CD4-positive, alpha-beta T cell treated with Interleukin-6 at 100 ng/mL for 8 hours (primary cell): ENCODE results near the gene MMD.
"Not testable (repeated sequence)": the region's sequence is repeated elsewhere in the genome, so short reads cannot be mapped to it uniquely, and the experiment has no call there.

Experiments used
- DNase-seq: peaks from one replicate; pipeline ENCODE4 v3.0.0-alpha.2; 2020; ENCODE audit warnings: mixed read lengths, low spot score

MMD gene

DNA sequence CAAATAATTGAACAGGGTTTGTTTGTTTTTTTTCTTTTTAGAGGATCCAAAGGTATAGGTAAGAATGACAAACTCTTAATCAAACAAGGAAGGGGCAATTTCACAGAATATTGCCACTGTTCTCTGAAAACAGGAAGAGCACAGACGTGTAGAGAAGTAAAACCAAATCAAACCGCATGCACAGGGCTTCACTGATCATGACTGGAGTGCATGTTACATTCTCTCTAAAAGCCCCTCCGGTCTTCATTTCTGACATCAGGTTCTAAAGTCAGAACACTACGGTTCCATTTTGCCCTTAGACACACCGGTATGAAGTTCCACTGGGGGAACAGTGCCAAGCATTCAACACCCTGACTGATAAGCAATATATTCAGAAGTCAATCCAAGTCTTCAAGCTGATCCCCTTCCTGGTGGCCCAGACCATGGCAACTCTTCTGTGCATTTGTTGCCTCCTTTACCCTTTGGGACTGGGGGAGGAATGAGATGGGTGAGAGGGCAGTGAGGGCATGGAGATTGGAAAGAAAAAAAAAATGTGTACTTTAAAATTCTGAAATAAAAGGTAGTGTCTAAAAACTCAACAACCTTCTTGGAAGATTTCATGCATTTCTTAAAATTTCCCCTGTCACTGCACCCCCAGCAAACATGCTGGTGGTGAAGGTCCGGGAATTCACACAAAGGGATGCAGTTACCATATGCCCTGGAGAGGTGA lies 1.4 kb downstream of the MMD start:
- DNase-seq, result peak; percentile 37

DNA sequence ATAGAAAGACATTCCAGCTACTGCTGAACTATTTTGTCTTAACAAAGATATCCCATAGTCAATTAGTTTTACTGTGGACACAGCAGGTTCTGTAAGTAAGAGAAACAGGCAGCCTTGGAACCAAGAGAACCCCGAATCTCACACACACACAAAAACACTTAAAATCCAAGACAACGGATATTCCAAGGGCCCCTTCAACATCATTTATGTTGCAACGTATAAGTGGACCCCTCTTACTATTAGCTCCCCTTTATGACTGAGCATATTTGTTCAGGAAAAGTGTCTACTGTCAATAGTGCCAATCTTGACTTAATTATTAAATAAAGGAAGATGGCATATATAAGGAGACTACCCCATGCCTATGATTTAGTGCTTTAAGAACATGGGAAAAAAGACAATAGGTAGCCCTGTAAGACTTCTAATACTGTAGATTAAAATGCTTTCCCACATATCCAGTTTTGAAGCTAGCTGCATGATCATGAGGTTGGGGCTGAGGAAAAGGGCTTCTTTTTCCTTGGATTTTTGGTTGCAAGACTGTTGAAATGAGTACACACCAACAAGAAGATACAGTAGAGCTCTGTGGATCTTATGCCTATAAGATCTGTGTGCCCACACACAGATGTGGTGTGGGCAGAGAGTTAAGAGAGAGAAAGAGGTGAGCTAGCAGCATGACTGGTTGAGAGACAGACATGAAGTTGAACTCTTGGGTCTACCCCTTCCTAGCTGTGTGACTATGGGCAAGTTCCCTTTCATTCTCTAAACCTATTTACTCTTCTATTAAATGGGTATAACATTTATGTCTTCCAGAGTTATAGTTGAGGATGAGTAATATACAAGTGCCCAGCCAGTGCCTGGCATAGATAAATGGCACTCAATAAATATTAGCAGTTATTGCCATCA lies 3.0 kb downstream of the MMD start:
- DNase-seq, result no peak

DNA sequence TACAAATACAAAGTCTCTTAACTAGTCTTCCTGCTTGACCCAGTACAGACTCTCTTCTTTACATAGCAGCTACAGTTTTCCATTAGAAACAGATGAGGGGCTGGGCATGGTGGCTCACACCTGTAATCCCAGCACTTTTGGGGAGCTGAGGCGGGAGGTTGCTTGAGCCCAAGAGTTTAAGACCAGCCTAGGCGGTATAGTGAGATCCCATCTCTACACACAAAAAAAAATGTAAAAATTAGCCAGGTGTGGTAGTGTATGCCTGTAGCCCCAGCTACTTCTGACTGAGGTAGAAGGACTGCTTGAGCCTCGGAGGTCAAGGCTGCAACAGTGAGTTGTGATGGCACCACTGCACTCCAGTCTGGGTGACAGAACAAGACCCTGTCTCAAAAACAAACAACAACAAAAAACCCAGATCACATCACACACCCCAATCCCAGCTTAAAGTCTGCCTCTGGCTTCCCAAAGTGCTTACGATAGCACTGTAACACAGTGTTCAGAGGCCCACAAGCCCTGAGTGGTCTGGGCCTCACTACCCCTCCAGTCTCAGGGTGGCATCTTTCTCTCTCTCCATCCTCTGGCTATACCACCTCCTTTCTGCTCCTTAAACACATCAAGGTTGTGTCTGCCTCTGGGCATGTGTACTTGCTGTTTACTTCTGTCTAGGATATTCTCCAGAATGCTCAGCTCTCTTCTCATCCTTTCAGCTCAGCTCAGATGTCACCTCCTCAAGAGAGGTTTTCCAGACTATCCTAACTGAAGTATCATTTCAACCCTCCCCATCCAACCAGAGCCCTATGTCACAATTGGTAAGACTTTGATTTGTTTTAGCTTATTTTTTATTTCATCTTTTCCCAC lies 4.0 kb downstream of the MMD start:
- no peak for DNase-seq

DNA sequence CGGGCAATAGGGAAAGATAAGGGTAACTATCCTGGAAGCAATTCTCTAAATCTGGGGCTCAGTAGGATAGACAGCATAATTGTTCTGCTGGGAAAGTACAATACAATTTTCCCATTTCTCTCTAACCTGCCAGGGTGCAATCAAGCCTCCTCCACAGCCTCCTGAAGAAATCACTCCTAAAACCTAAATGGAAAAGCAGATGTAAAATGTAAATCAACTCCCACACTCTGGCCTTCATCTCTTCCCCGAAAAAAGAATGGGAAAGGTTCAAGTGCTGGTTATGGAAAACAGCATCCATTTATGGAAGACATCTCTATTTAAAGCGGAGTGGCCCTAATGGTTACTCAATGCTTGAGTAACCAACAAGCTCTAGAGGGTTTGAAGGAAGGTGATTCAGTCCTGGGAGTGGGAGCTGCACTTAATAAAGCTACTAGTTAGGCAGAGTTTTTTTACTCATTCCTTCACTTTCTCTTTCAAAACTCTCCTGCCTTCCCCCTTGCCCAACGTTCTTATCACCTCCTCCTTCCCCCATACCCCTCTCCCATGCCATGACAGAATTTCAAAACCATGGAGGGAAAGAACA lies 5.1 kb downstream of the MMD start:
- DNase-seq, result no peak

DNA sequence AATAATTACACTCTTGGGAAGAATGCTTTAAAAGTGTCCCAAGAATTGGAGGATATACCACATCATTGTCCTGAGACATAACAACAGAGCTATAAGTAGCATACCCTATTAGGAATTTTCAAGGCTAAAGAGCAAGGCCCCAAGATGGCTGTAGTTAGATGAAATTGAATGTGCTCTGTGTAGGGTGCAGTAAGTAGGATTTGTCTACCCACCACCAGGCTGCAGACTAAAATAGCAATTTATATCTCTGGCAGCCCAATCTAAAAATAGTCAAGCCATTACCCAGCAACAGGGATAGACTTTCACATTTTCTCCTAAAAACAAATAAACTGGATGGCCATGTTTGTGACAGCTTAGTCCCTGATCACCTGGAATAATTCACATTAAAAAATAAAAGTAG lies 5.6 kb downstream of the MMD start:
- no peak for DNase-seq

DNA sequence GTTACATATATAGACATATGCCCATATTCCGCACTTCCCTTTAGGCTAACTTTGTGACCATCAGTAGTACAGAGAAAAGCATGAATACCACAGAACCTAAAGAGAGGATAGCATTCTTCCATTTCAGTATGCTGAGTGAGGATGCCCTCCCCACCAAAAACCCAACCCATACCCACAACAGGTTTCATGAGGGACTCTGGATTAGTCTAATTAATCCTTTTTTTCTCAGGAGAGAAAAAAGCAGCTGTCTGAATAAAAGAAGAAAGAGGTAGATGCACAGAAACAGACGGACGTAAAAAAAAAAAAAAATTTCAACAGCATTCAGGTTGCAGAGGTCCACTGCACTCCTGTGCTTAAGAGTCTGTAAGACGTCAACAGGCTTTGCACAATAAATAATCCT lies 6.7 kb downstream of the MMD start:
- no peak for DNase-seq

DNA sequence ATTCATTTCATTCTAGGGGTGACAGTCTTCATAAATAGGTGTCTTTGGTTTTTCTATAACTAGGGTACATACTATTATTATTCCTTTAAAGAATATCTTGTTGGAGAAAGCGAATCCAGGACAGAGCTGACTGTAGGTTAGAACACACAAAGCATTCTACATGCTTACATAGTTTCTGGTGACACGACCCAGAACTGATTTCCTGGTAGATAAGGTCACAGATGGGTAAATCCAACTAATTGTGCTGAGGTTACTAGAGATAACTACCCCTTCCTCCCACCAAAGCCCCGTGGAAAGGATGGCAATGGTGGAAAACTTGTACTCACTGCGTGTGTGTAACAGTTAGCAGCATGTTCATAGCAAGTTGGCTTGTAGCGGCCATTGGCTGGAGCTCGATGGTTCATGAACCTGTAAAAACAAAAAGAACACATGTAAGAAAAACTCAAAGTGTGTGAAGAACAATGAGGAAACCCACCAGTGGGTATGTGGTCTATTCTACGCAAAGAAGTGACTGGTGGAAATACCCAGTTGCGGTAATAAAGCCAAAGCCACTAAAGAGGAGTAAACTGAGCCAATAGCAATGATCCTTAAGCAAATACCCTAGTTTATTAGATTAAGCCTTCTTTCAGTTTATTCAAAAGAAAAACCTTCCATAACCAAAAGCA lies 7.7 kb downstream of the MMD start:
- DNase-seq, result no peak

DNA sequence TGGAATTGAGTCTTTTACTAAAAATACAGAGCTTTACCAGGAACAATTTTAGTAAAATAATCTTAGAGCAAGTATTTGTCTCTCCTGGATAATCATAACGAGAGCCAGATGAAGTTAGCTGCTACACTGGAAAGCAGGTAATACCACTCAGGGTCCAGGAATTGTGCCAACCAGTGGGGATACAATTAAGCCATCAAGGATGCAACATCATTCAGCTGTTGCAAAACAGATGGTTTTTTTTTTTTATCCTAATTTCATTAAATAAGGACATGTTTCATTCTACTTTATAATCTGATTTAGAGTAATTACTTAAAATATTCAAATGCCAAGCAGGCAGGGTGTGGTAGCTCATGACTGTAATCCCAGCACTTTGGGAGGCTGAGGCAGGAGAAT lies 10.2 kb downstream of the MMD start:
- DNase-seq, result no peak

DNA sequence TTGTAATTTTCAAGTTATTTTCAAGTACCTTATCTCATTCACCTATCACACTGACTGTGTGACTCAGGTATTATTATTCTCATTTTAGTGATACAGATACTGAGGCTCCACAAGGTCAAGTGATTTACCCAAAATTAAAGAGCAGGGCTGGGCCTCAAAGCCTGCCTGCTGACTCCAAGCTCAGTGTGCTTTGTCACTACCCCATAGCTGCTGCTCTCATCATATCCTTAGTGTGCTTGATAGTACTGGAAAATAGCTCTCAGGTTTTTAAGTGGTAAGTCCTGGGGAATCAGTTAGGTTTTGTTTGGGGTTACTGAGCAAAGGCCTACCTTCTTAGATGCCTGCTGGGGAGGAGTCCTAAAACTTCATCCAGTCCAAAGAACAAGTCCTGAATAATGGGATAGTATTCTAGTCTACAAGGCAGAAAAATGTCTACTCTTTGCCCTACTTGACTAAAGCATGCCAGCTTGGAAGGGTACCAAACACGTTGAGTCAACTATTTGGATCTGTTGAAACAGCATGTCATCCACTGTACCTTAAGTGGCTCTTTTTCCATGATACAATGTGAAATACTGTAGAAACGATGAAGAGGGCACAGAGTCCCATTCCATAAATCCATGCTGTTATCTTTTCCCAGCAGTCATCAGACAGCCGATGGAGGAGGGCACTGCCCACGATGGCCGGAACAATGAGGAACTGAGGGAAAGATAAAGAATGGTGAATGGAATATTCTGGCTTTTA lies 10.7 kb downstream of the MMD start:
- no peak for DNase-seq

DNA sequence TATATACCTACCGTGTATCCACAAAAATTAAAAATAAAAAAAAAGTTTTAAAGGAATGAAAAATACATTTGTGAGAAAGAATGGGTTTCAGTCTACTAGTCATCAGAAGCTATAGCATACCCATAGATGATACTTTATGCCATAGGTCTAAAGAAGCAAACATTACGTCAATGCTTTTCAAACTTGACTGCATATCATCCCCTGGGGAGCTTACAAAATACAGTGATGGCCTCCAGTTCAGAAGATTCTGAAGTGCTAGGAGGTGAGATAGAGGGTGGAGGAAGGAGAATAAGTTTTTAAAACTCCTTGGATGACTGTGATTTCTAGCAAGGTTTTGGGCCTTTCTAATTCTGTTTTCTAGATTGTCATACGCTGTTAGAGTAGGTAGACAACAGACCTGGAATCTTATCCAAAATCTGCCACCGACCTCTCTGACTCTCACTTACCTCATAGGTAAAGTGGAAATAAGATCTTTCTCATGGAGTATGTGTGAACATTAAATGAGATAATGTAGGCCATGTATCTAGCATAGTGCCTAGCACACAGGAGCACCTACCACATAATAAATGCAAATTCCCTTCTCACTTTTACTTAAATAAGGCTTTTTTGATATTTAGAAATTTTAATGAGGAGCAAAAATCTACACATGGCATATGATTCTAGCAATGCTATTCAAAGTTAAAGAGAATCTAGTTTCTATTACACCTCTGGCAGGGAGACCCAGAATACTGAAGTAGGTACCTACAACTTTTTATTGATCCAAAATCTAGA lies 12.4 kb downstream of the MMD start:
- no peak for DNase-seq

DNA sequence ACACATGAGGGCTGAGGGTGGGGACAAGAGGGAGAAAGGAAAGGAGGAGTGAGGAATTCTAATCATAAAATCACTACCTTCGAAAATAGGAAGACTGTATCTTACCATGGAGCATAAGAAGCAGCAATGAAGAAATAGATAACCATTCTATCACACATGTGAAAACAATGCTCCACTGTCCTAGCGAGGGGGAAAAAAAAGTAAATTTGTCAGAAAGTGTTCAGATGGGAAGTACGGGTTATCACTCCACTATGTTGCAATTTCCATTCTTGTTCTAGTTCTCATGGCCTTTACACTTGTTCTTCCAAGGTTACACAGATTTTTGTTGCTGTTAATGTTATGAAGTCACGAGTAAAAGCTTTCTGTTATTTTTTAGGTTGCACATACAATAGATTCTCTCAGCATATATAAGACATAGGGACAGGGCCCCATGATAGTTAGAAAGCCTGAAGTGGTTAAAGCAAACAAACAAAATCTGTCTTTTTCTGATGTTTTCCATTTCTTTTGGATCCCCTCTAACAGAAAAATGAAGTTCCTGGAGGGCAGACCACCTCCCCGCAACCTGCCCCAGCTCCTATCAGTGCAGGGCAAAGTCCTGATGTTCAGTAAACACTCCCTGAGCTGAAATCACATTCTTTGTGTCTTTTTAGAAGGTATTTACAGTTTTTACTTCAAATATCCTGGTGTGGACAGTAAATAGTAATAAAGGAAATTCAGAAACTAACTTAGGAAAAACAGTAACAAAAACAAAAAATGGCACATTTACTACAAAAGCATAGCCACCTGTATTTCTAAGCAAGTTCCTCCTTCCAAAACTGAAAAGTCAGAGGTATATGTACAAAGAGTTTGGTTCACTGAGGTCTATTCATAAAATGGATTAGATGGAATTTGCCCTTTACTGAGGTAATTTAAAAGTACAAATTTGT lies 13.7 kb downstream of the MMD start:
- DNase-seq, result no peak

DNA sequence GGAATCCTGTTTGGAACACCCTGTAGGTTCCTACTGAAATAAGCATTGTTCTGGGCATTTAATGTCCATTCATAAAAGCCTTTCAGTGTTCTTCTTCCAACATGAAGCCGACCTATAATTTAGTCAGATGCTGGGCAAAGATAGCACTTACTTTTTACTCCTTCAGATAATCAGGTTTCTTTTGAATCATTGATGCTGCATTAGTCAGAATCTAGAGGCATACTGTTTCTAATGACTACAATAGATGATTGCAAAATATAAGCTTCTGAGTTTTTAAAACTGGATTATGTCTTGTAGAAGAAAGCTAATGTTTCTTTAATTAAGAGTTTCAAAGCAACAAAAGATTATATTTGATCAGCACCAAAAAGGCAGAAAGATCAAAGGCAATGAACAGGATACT lies 16.0 kb downstream of the MMD start:
- no peak for DNase-seq

DNA sequence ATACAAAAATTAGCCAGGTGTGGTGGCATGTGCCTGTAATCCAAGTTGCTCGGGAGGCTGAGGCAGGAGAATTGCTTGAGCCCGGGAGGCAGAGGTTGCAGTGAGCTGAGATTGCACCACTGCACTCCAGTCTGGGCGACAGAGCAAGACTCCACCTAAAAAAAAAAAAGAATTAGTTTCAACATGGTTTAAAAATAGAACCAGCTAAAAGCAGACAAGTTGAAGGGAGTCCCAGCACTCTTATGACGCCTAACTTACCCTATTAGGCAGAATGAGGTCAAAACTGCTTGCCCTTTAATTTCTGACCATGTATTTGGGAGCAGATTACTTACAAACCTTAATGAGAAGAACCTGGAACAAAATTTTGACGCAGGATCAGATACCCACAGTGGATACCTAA lies 17.4 kb downstream of the MMD start:
- not testable (repeated sequence) for DNase-seq

DNA sequence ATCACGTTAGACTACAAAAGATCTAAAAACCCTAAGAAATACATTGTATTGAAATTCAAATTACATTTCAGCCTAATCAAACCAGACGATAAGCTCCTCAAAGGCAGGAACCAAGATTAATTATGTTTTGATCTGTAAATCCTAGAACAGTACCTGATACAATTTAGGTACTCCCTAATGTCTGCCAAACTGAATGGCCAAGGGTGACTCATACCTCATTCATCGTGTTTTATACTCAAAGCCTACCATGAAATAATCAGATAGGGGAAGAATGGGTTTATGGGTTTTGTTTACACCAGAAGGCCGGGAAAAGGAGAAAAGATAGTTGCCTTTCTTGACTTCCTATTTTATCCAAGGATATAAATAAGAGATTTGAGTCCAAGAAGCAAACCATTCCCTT lies 19.3 kb downstream of the MMD start:
- no peak for DNase-seq

DNA sequence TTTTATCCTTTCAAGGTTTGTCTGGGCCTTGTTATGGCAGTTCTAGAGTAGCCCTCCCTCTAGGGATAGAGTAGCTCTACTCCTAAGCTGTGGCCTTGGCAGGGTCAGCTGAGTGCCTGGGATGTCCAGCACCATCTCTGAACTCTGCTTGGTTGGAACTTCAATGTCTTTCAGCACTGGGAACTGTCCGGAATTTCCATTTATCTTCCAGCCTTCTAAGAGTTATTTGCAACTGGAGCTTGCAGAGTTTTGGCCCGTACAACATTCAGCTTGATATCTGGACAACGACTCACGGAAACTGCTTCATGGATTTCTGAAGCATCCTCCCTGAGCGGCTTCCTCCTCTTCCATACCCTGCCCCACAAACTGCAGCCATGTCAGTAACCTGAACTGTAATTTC lies 22.9 kb downstream of the MMD start:
- DNase-seq, result no peak

DNA sequence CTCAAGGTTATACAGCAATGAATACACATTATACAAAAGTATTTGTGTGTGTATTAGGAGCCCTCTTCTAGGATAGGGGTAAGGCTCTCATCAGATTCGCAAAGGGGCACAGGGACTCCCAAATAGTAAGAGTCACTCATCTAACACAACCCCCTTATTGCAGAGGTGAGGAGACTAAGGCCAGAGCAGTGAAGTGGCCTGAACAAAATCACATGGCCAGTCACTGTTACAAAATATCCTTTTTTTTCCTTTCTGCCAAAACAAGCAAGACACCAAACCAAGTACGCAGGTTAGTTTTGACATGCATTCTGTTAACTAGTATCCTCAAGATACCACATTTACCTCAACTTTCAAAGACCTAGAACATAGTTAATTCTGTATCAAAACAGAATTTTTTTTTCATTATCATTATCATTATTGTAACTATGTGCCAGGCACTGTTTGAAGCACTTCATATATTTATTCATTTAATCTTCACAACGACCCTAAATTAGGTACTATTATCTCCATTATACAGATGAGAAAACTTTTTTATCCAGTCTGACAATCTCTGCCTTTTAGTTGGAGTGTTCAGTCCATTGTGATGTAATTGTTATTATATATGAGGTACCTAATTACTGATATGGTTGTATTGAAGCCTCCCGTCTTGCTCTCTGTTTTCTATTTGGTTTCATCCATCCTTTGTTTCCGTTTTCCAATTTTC lies 25.7 kb downstream of the MMD start:
- no peak for DNase-seq

DNA sequence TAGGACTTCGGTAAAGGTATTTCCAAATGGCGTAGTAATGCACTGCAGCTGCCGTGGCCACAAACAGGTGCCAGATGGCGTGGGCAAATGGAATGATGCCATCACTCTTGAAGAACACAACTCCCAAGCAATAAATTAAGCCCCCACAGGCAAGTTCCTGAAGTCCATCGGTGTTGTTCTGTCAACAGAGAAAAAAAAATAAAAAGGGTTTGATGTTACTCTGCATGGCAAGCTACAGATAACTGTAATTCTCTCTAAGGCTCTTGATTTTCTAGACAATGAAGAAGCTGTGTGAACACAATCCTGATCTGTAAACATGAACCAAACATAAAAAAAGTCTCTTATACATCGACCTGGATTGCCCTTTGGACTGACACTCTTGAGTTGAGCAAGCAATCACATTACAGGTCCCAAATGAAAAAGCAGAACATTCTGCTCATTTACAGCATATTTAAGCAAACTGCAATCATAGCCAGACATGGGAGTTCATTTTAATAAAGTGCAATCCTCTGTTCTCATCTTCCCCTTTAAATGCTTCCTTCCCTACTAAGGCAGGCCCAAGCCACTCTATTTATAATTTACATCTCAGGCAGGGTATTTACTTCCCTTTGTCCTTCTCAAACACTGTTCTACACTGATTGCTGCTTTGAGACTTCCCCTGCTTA lies 27.1 kb downstream of the MMD start:
- DNase-seq, result no peak
